KMS-11 (cell line): Measurements from ENCODE around the gene TEKT4.
"Not testable (repeated sequence)": the region's sequence is repeated elsewhere in the genome, so short reads cannot be mapped to it uniquely, and the experiment has no call there.

Experiments used
- H2AFZ ChIP-seq: fragments of 200-600 bp; sonication (generic); 2 replicates; pipeline ENCODE4 v1.6.1; 2016; ENCODE audit warnings: antibody characterized with exemption, mixed run types, low read depth
- H3K27ac ChIP-seq: fragments of 200-600 bp; sonication (generic); 2 replicates; pipeline ENCODE4 v1.6.1; 2016; ENCODE audit warnings: mild to moderate bottlenecking, mixed run types
- H3K27me3 ChIP-seq: fragments of 200-600 bp; sonication (generic); 2 replicates; pipeline ENCODE4 v1.6.1; 2017; ENCODE audit warnings: mild to moderate bottlenecking, low read depth, mixed run types, moderate library complexity; ENCODE audit not compliant: insufficient read depth
- H3K36me3 ChIP-seq: fragments of 200-600 bp; sonication (generic); 2 replicates; pipeline ENCODE4 v1.6.1; 2017; ENCODE audit warnings: mild to moderate bottlenecking, mixed run types; ENCODE audit not compliant: insufficient read depth
- H3K4me1 ChIP-seq: fragments of 200-600 bp; sonication (generic); 2 replicates; pipeline ENCODE4 v1.6.1; 2016; ENCODE audit warnings: mild to moderate bottlenecking, low read depth, mixed run types; ENCODE audit not compliant: poor library complexity, severe bottlenecking
- H3K4me2 ChIP-seq: fragments of 200-600 bp; sonication (generic); 2 replicates; pipeline ENCODE4 v1.7.0; 2016; ENCODE audit warnings: mild to moderate bottlenecking, mixed run types
- H3K4me3 ChIP-seq: fragments of 200-600 bp; sonication (generic); IDR thresholded peaks from 2 replicates; pipeline ENCODE4 v1.6.1; 2017; ENCODE audit warnings: low read depth, low read length, mixed read lengths; ENCODE audit not compliant: insufficient read depth
- H3K79me2 ChIP-seq: fragments of 200-600 bp; sonication (generic); 2 replicates; pipeline ENCODE4 v1.6.1; 2016; ENCODE audit warnings: low read depth, mixed run types; ENCODE audit not compliant: insufficient read depth
- H3K9ac ChIP-seq: fragments of 200-600 bp; sonication (generic); 2 replicates; pipeline ENCODE4 v1.6.1; 2016; ENCODE audit warnings: mild to moderate bottlenecking, mixed run types
- H4K20me1 ChIP-seq: fragments of 200-600 bp; sonication (generic); 2 replicates; pipeline ENCODE4 v1.6.1; 2016; ENCODE audit warnings: mild to moderate bottlenecking, mixed run types; ENCODE audit not compliant: insufficient read depth
- TF ChIP-seq, protein P1 (sequence below): fragments of 200-600 bp; sonication (generic); conservative IDR thresholded peaks from 2 replicates; pipeline ENCODE4 v1.6.1; 2017; ENCODE audit warnings: low read depth, mild to moderate bottlenecking, antibody characterized with exemption, low read length, moderate library complexity, mixed read lengths

Gene TEKT4

GRCh38 chr2:94877129-94877528 is 5.9 kb downstream of the TEKT4 start:
- Histone ChIP-seq H3K4me1 (no peaks in the 10 kb centered on the region), H3K27ac (no peak overlapping the region), H3K36me3 (no peaks in the 10 kb centered on the region), H3K27me3 (no peaks in the 10 kb centered on the region), H4K20me1 (no peaks in the 10 kb centered on the region), H3K79me2 (no peaks in the 10 kb centered on the region), H3K4me3 (no peak overlapping the region), H3K4me2 (no peak overlapping the region), H2AFZ (no peak overlapping the region), H3K9ac (no peak overlapping the region)
- TF ChIP-seq, protein P1, sequence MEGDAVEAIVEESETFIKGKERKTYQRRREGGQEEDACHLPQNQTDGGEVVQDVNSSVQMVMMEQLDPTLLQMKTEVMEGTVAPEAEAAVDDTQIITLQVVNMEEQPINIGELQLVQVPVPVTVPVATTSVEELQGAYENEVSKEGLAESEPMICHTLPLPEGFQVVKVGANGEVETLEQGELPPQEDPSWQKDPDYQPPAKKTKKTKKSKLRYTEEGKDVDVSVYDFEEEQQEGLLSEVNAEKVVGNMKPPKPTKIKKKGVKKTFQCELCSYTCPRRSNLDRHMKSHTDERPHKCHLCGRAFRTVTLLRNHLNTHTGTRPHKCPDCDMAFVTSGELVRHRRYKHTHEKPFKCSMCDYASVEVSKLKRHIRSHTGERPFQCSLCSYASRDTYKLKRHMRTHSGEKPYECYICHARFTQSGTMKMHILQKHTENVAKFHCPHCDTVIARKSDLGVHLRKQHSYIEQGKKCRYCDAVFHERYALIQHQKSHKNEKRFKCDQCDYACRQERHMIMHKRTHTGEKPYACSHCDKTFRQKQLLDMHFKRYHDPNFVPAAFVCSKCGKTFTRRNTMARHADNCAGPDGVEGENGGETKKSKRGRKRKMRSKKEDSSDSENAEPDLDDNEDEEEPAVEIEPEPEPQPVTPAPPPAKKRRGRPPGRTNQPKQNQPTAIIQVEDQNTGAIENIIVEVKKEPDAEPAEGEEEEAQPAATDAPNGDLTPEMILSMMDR, result no peak

GRCh38 chr2:94878575-94878974 is 7.3 kb downstream of the TEKT4 start:
- H3K27ac ChIP-seq, H3K4me3 ChIP-seq, H3K27me3 ChIP-seq, H3K4me1 ChIP-seq, H2AFZ ChIP-seq, H4K20me1 ChIP-seq, H3K79me2 ChIP-seq, H3K9ac ChIP-seq, H3K4me2 ChIP-seq, H3K36me3 ChIP-seq: not testable (repeated sequence)

GRCh38 chr2:94879314-94879981 is 8.2 kb downstream of the TEKT4 start:
- TF ChIP-seq, protein P1, result no peak
- H3K4me3 ChIP-seq, result no peak overlapping the region

GRCh38 chr2:94879982-94880377 is 8.8 kb downstream of the TEKT4 start:
- Histone ChIP-seq H3K36me3 (no peaks in the 10 kb centered on the region), H3K27me3 (no peaks in the 10 kb centered on the region), H3K27ac (no peak overlapping the region), H3K4me2 (no peak overlapping the region), H3K4me3 (no peak overlapping the region), H3K79me2 (no peaks in the 10 kb centered on the region), H2AFZ (no peak overlapping the region), H3K4me1 (no peaks in the 10 kb centered on the region), H3K9ac (no peak overlapping the region), H4K20me1 (no peaks in the 10 kb centered on the region)
- TF ChIP-seq, protein P1, result no peak

More at GRCh38 chr2:94879314-94879981, 8.2 kb downstream of the TEKT4 start:
- no peak overlapping the region for H3K4me2 ChIP-seq
- H3K36me3 ChIP-seq, result no peaks in the 10 kb centered on the region
- H3K79me2 ChIP-seq, result no peaks in the 10 kb centered on the region
- H3K9ac ChIP-seq, result no peak overlapping the region
- no peak overlapping the region for H2AFZ ChIP-seq
- H3K27me3 ChIP-seq, result no peaks in the 10 kb centered on the region
- no peaks in the 10 kb centered on the region for H3K4me1 ChIP-seq
- no peaks in the 10 kb centered on the region for H4K20me1 ChIP-seq
- H3K27ac ChIP-seq, result no peak overlapping the region

- Histone ChIP-seq H2AFZ (no peak overlapping the region), H3K9ac (no peak overlapping the region), H4K20me1 (no peaks in the 10 kb centered on the region), H3K36me3 (no peaks in the 10 kb centered on the region), H3K4me2 (no peak overlapping the region), H3K4me1 (no peaks in the 10 kb centered on the region), H3K27me3 (no peaks in the 10 kb centered on the region), H3K4me3 (no peak overlapping the region), H3K27ac (no peak overlapping the region), H3K79me2 (no peaks in the 10 kb centered on the region)
- TF ChIP-seq, protein P1, result no peak
Measured at GRCh38 chr2:94880507-94880906, 9.3 kb downstream of the TEKT4 start.
